HepG2 (cell line): ENCODE data around the gene TUBG2. TPM values are rescaled to one million over a fixed set of nuclear protein-coding genes. Genes with fewer than 3 reads are reported as not detected.

Experiments used
- CHCHD3 ChIP-seq: sonication (generic); formaldehyde crosslinking; IDR thresholded peaks from 2 replicates; pipeline ENCODE4 v1.8.0; 2022; ENCODE audit warnings: mild to moderate bottlenecking, missing genetic modification reagents, moderate library complexity
- GABPB1 ChIP-seq: IDR thresholded peaks from 2 replicates; pipeline ENCODE4 v1.6.1; 2016; ENCODE audit warnings: mild to moderate bottlenecking, missing genetic modification reagents, moderate library complexity, missing compliant biosample characterization
- KLF11 ChIP-seq: IDR thresholded peaks from 2 replicates; pipeline ENCODE4 v1.6.1; 2016; ENCODE audit warnings: missing compliant biosample characterization
- MEIS2 ChIP-seq: sonication (generic); formaldehyde crosslinking; IDR thresholded peaks from 2 replicates; pipeline ENCODE4 v1.9.0; 2021; ENCODE audit warnings: mild to moderate bottlenecking, missing genetic modification reagents
- MTA1 ChIP-seq: sonication (generic); formaldehyde crosslinking; IDR thresholded peaks from 2 replicates; pipeline ENCODE4 v1.4.0; 2020; ENCODE audit warnings: missing genetic modification reagents, mild to moderate bottlenecking, borderline replicate concordance
- ZFX ChIP-seq: sonication (generic); formaldehyde crosslinking; IDR thresholded peaks from 2 replicates; pipeline ENCODE4 v1.4.0; 2020; ENCODE audit warnings: mild to moderate bottlenecking, low read depth, missing genetic modification reagents, moderate library complexity
- ZNF234 ChIP-seq: sonication (generic); formaldehyde crosslinking; conservative IDR thresholded peaks from 2 replicates; pipeline ENCODE4 v1.5.1; 2020; ENCODE audit warnings: mild to moderate bottlenecking, missing genetic modification reagents
- ZNF251 ChIP-seq: sonication (generic); formaldehyde crosslinking; IDR thresholded peaks from 2 replicates; pipeline ENCODE4 v1.9.0; 2021; ENCODE audit warnings: mild to moderate bottlenecking, missing genetic modification reagents
- ZNF260 ChIP-seq: sonication (generic); formaldehyde crosslinking; IDR thresholded peaks from 2 replicates; pipeline ENCODE4 v1.4.0; 2020; ENCODE audit warnings: missing genetic modification reagents, low read depth, mild to moderate bottlenecking, borderline replicate concordance
- ZNF263 ChIP-seq: sonication (generic); formaldehyde crosslinking; IDR thresholded peaks from 2 replicates; pipeline ENCODE4 v1.4.0; 2020; ENCODE audit warnings: missing genetic modification reagents
- ZNF558 ChIP-seq: sonication (generic); formaldehyde crosslinking; IDR thresholded peaks from 2 replicates; pipeline ENCODE4 v1.9.0; 2022; ENCODE audit warnings: mild to moderate bottlenecking, missing genetic modification reagents, borderline replicate concordance
- polyA plus RNA-seq, 8 experiments: library from polyadenylated mRNA; depleted of rRNA in 3 of 8; stranded (reverse) in 7 of 8; unstranded in 1 of 8; fragments of >200 nt; fragmentation: Illumina TruSeq in 4 of 8; extraction: Trizol in 4 of 8; gene quantifications; 2 replicates each; pipeline versions ENCODE4 v1.2.1 to v1.2.3, GENCODE V29; 2011 to 2016; ENCODE audit warnings: low read depth in 4 of 8, missing spikeins in 1 of 8, mixed read lengths in 1 of 8; ENCODE audit not compliant: insufficient read depth in 1 of 8
- total RNA-seq, 5 experiments: library from RNA; depleted of rRNA; stranded (reverse); fragments of >200 nt; fragmentation: Illumina TruSeq; extraction: Trizol; gene quantifications; 2 replicates each; pipeline ENCODE4 v1.2.3, GENCODE V29; 2016; ENCODE audit warnings: low read depth in 1 of 5
- TF ChIP-seq, protein P1 (sequence below): sonication (generic); formaldehyde crosslinking; IDR thresholded peaks from 2 replicates; pipeline ENCODE4 v1.4.0; 2020; ENCODE audit warnings: missing genetic modification reagents
- TF ChIP-seq, protein P2 (sequence below): sonication (generic); formaldehyde crosslinking; IDR thresholded peaks from 2 replicates; pipeline ENCODE4 v1.5.1; 2020; ENCODE audit warnings: mild to moderate bottlenecking, moderate library complexity, missing genetic modification reagents
- TF ChIP-seq, protein P3 (sequence below): sonication (generic); formaldehyde crosslinking; IDR thresholded peaks from 2 replicates; pipeline ENCODE4 v1.8.0; 2022; ENCODE audit warnings: missing genetic modification reagents, mild to moderate bottlenecking, borderline replicate concordance
- TF ChIP-seq, protein P4 (sequence below): sonication (generic); formaldehyde crosslinking; IDR thresholded peaks from 2 replicates; pipeline ENCODE4 v1.4.0; 2020; ENCODE audit warnings: mild to moderate bottlenecking, missing genetic modification reagents, borderline replicate concordance

TUBG2 gene
- total and polyA plus RNA-seq, 2 of the 13 experiments (the other 11 are each of a cell fraction or from before 2014, with no cell fraction given) = 16.0 to 42.3 TPM

DNA sequence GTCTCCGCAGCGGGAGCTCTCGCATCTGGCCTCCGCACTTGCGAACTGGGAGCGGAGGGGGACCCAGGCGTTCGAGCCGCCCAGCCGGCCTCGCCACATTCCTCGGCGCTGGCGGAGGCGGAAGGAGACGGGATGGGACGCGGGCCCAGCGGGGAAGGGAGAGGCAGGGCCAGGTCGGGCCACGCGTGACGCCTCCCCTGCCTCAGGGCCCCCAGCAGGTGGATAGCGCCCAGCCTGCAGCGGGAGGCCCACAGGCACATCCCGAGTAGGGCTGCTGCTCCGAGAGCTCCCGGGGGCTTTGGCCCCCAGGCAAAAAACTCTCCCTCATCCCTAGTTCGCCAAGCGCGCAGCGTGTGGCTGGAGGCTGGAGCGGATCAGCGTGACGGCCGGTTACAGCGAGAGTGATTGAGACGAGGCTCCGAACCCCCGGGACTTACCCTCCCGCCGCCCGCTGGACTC lies 16.9 kb downstream of the TUBG2 start (continued):
- TF ChIP-seq ZNF558 (peak; percentile 91; the same call in 1 of the 2 replicates), MEIS2 (CRISPR knock-in tag) (peak; percentile 40; the same call in 1 of the 2 replicates), ZNF260 (no peak), KLF11 (no peak), MTA1 (peak; percentile 23; the same call in 1 of the 2 replicates), ZNF234 (peak; percentile 54; the same call in 1 of the 2 replicates), GABPB1 (peak; percentile 68; the same call in 1 of the 2 replicates), ZNF251 (peak; percentile 66; the same call in 1 of the 2 replicates), CHCHD3 (CRISPR knock-in tag) (0 out of 2 replicates have a peak, but pooled peaks have one; percentile 47), ZNF263 (CRISPR knock-in tag) (peak; percentile 97), ZFX (CRISPR knock-in tag) (peak; percentile 45; the same call in 1 of the 2 replicates)
- TF ChIP-seq, protein P1, sequence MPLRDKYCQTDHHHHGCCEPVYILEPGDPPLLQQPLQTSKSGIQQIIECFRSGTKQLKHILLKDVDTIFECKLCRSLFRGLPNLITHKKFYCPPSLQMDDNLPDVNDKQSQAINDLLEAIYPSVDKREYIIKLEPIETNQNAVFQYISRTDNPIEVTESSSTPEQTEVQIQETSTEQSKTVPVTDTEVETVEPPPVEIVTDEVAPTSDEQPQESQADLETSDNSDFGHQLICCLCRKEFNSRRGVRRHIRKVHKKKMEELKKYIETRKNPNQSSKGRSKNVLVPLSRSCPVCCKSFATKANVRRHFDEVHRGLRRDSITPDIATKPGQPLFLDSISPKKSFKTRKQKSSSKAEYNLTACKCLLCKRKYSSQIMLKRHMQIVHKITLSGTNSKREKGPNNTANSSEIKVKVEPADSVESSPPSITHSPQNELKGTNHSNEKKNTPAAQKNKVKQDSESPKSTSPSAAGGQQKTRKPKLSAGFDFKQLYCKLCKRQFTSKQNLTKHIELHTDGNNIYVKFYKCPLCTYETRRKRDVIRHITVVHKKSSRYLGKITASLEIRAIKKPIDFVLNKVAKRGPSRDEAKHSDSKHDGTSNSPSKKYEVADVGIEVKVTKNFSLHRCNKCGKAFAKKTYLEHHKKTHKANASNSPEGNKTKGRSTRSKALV (CRISPR knock-in tag) = peak; percentile 10; the same call in 1 of the 2 replicates
- TF ChIP-seq, protein P2, sequence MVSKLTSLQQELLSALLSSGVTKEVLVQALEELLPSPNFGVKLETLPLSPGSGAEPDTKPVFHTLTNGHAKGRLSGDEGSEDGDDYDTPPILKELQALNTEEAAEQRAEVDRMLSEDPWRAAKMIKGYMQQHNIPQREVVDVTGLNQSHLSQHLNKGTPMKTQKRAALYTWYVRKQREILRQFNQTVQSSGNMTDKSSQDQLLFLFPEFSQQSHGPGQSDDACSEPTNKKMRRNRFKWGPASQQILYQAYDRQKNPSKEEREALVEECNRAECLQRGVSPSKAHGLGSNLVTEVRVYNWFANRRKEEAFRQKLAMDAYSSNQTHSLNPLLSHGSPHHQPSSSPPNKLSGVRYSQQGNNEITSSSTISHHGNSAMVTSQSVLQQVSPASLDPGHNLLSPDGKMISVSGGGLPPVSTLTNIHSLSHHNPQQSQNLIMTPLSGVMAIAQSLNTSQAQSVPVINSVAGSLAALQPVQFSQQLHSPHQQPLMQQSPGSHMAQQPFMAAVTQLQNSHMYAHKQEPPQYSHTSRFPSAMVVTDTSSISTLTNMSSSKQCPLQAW (CRISPR knock-in tag) = peak; percentile 5
- TF ChIP-seq, protein P3, sequence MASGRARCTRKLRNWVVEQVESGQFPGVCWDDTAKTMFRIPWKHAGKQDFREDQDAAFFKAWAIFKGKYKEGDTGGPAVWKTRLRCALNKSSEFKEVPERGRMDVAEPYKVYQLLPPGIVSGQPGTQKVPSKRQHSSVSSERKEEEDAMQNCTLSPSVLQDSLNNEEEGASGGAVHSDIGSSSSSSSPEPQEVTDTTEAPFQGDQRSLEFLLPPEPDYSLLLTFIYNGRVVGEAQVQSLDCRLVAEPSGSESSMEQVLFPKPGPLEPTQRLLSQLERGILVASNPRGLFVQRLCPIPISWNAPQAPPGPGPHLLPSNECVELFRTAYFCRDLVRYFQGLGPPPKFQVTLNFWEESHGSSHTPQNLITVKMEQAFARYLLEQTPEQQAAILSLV = 0 out of 2 replicates have a peak, but pooled peaks have one; percentile 53
- TF ChIP-seq, protein P4, sequence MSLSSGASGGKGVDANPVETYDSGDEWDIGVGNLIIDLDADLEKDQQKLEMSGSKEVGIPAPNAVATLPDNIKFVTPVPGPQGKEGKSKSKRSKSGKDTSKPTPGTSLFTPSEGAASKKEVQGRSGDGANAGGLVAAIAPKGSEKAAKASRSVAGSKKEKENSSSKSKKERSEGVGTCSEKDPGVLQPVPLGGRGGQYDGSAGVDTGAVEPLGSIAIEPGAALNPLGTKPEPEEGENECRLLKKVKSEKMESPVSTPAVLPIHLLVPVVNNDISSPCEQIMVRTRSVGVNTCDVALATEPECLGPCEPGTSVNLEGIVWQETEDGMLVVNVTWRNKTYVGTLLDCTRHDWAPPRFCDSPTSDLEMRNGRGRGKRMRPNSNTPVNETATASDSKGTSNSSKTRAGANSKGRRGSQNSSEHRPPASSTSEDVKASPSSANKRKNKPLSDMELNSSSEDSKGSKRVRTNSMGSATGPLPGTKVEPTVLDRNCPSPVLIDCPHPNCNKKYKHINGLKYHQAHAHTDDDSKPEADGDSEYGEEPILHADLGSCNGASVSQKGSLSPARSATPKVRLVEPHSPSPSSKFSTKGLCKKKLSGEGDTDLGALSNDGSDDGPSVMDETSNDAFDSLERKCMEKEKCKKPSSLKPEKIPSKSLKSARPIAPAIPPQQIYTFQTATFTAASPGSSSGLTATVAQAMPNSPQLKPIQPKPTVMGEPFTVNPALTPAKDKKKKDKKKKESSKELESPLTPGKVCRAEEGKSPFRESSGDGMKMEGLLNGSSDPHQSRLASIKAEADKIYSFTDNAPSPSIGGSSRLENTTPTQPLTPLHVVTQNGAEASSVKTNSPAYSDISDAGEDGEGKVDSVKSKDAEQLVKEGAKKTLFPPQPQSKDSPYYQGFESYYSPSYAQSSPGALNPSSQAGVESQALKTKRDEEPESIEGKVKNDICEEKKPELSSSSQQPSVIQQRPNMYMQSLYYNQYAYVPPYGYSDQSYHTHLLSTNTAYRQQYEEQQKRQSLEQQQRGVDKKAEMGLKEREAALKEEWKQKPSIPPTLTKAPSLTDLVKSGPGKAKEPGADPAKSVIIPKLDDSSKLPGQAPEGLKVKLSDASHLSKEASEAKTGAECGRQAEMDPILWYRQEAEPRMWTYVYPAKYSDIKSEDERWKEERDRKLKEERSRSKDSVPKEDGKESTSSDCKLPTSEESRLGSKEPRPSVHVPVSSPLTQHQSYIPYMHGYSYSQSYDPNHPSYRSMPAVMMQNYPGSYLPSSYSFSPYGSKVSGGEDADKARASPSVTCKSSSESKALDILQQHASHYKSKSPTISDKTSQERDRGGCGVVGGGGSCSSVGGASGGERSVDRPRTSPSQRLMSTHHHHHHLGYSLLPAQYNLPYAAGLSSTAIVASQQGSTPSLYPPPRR (CRISPR knock-in tag) = peak; percentile 26; the same call in 1 of the 2 replicates
